Esophagus muscularis mucosa (tissue), 3 donors: ENCODE results near the gene FBXO5.

Experiments
- POLR2A ChIP-seq: fragments of 450-650 bp; IDR thresholded peaks from one replicate; pipeline ENCODE4 v1.6.1; 2017; ENCODE audit warnings: antibody characterized with exemption, moderate library complexity, mild to moderate bottlenecking, low read depth
- POLR2AphosphoS5 ChIP-seq, 2 donors: sonication (generic); formaldehyde crosslinking; IDR thresholded peaks; one replicate each; pipeline ENCODE4 v1.6.1; 2017; ENCODE audit warnings: antibody characterized with exemption in 2 of 2
- TF ChIP-seq, protein P1 (sequence below), 3 experiments: fragments of 200-600 bp in 2 of 3; fragments of 450-650 bp in 1 of 3; sonication (generic) in 2 of 3; IDR thresholded peaks; one replicate each; pipeline ENCODE4 v1.5.1; 2017 to 2019; ENCODE audit warnings: antibody characterized with exemption in 3 of 3, mild to moderate bottlenecking in 2 of 3, moderate library complexity in 1 of 3

DNA sequence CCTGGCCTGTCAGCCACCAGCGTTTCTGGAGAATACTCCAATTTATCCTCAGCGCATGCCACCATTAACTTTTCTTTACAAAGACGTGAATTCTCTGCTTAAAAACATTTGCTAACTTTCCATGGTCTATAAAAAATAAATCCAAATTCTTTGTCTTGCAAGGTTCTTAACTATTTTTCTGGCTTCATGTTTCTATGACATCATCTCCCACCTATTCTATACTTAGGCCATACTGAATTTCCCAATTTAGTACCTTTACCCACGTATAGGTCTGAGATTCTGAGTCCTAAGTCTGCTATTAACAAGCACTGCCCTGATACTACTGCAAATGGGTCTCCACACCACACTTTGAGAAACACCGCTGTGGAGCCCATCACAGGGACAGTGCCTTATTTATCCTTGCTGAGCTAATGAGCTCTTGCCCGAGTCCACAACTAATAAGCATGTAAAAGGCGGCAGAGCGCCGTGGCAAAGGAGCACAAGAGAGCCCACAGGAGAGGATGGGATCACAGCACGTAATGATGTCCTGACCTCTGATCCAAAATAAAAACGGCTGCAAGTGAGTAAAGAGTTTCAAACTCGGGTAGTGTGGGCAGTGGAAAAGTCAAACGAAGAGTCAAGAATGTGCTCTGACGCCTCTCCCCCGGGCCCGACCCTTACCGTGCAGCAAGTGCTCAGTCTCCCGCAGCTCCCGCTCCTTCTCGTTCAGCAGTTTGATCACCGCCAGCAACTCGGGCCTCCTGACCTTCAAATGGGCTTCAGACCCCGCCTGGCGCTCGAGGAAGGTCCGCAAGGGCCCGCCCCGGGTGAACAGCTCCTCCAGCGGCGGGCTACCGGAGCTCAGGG is 19.1 kb upstream of the FBXO5 start:
- TF ChIP-seq POLR2A (no peak), POLR2AphosphoS5 (IDR thresholded peaks at IDR 0.05) (no peak)
- TF ChIP-seq, protein P1, sequence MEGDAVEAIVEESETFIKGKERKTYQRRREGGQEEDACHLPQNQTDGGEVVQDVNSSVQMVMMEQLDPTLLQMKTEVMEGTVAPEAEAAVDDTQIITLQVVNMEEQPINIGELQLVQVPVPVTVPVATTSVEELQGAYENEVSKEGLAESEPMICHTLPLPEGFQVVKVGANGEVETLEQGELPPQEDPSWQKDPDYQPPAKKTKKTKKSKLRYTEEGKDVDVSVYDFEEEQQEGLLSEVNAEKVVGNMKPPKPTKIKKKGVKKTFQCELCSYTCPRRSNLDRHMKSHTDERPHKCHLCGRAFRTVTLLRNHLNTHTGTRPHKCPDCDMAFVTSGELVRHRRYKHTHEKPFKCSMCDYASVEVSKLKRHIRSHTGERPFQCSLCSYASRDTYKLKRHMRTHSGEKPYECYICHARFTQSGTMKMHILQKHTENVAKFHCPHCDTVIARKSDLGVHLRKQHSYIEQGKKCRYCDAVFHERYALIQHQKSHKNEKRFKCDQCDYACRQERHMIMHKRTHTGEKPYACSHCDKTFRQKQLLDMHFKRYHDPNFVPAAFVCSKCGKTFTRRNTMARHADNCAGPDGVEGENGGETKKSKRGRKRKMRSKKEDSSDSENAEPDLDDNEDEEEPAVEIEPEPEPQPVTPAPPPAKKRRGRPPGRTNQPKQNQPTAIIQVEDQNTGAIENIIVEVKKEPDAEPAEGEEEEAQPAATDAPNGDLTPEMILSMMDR (IDR thresholded peaks at IDR 0.05), result no peak
